A673 (cell line): ENCODE data around the gene RUNDC1.

Source experiments
- EZH2 ChIP-seq: fragments of 200-600 bp; sonication (generic); IDR thresholded peaks from 2 replicates; pipeline ENCODE4 v1.6.1; 2017; ENCODE audit warnings: borderline replicate concordance, low read depth, mild to moderate bottlenecking, mixed read lengths, antibody characterized with exemption, low read length; ENCODE audit not compliant: poor library complexity, severe bottlenecking
- TF ChIP-seq, protein P1 (sequence below): fragments of 300-800, 200-600 bp; sonication (generic); conservative IDR thresholded peaks from 2 replicates; pipeline ENCODE4 v1.5.1; 2017; ENCODE audit warnings: low read depth, mild to moderate bottlenecking, antibody characterized with exemption, low read length, moderate library complexity, mixed read lengths

DNA sequence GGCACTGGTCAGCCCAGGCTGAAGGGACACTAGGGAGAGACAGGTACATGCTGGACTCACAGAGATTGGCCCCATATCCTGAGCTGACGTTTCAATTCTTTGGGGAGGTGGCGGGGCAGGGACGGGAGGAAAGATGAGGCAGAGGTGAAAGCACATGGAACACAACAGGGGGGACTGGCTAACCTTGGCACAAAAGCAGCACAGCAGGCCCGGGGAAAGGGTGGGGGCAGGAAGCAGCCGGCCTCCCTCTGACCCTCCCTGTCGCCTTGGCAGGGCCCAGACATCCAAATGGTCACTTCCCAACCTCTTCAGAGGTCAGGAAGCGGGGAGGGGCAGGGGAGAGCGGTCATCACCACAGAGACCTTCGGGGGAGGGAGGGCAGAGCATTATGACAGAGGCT is 35.2 kb downstream of the RUNDC1 start:
- TF ChIP-seq, protein P1, sequence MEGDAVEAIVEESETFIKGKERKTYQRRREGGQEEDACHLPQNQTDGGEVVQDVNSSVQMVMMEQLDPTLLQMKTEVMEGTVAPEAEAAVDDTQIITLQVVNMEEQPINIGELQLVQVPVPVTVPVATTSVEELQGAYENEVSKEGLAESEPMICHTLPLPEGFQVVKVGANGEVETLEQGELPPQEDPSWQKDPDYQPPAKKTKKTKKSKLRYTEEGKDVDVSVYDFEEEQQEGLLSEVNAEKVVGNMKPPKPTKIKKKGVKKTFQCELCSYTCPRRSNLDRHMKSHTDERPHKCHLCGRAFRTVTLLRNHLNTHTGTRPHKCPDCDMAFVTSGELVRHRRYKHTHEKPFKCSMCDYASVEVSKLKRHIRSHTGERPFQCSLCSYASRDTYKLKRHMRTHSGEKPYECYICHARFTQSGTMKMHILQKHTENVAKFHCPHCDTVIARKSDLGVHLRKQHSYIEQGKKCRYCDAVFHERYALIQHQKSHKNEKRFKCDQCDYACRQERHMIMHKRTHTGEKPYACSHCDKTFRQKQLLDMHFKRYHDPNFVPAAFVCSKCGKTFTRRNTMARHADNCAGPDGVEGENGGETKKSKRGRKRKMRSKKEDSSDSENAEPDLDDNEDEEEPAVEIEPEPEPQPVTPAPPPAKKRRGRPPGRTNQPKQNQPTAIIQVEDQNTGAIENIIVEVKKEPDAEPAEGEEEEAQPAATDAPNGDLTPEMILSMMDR: no peak
- TF ChIP-seq EZH2: no peak
